ENCODE data around the gene UBALD1.

UBALD1 gene

GRCh38 chr16:4613636-4614570 is 785 bp downstream of the UBALD1 start:
- DNase-seq = peak in 3 of 6 experiments; percentile 10 to 27 (median 20)

GRCh38 chr16:4612977-4613635 is 1.6 kb downstream of the UBALD1 start:
- DNase-seq = no peak

- no peak for DNase-seq
Measured at GRCh38 chr16:4612474-4612931, 2.2 kb downstream of the UBALD1 start.

GRCh38 chr16:4611337-4612021 is 3.2 kb downstream of the UBALD1 start:
- DNase-seq = no peak

- DNase-seq = no peak
Measured at GRCh38 chr16:4610011-4611005, 4.4 kb downstream of the UBALD1 start.

- DNase-seq = no peak
Measured at GRCh38 chr16:4609200-4610010, 5.3 kb downstream of the UBALD1 start.

- DNase-seq = no peak
Measured at GRCh38 chr16:4608704-4608980, 6.0 kb downstream of the UBALD1 start.

- no peak for DNase-seq
Measured at GRCh38 chr16:4607841-4608703, 6.6 kb downstream of the UBALD1 start.

- DNase-seq = no peak
Measured at GRCh38 chr16:4606354-4606753, 8.3 kb downstream of the UBALD1 start.

- no peak for DNase-seq
Measured at GRCh38 chr16:4604401-4604800, 10.3 kb downstream of the UBALD1 start.

GRCh38 chr16:4603624-4604170 is 11.0 kb downstream of the UBALD1 start:
- DNase-seq = no peak

- DNase-seq = no peak
Measured at GRCh38 chr16:4602331-4602730, 12.4 kb downstream of the UBALD1 start.

- no peak for DNase-seq
Measured at GRCh38 chr16:4601864-4602186, 12.9 kb downstream of the UBALD1 start.

GRCh38 chr16:4601036-4601863 is 13.4 kb downstream of the UBALD1 start:
- DNase-seq = no peak

- DNase-seq = no peak
Measured at GRCh38 chr16:4599545-4599944, 15.1 kb downstream of the UBALD1 start.

GRCh38 chr16:4599037-4599436 is 15.7 kb downstream of the UBALD1 start:
- DNase-seq = no peak

GRCh38 chr16:4597174-4597573 is 17.5 kb downstream of the UBALD1 start:
- no peak for DNase-seq

GRCh38 chr16:4594433-4595410 is 20.0 kb downstream of the UBALD1 start:
- no peak for DNase-seq
